PFSK-1 (cell line): ENCODE measurements around the gene IPCEF1.

Experiments used
- FOXP2 ChIP-seq: optimal IDR thresholded peaks from 2 replicates; pipeline ENCODE3; 2011; ENCODE audit warnings: borderline replicate concordance, control low read depth, inconsistent platforms; ENCODE audit not compliant: insufficient read depth; ENCODE audit errors: extremely low read length, extremely low read depth
- POLR2AphosphoS5 ChIP-seq: IDR thresholded peaks from 2 replicates; pipeline ENCODE4 v1.6.1; 2012; ENCODE audit warnings: low read depth, mild to moderate bottlenecking, control low read depth, low read length, moderate library complexity
- SIN3A ChIP-seq: IDR thresholded peaks from 2 replicates; pipeline ENCODE4 v1.6.1; 2012; ENCODE audit warnings: mild to moderate bottlenecking, low read length, moderate library complexity, borderline replicate concordance; ENCODE audit not compliant: insufficient read depth
- TAF1 ChIP-seq: IDR thresholded peaks from 2 replicates; pipeline ENCODE4 v1.6.1; 2012; ENCODE audit warnings: low read length, control low read depth, borderline replicate concordance; ENCODE audit not compliant: insufficient read depth
- TF ChIP-seq, protein P1 (sequence below), 2 experiments: IDR thresholded peaks; 2 replicates each; pipeline versions ENCODE4 v1.6.1 to v1.8.0; 2011 to 2012; ENCODE audit warnings: low read depth in 2 of 2, low read length in 2 of 2, control low read depth in 1 of 2, inconsistent platforms in 1 of 2, mild to moderate bottlenecking in 1 of 2, moderate library complexity in 1 of 2; ENCODE audit not compliant: insufficient read depth in 1 of 2

IPCEF1 gene

DNA sequence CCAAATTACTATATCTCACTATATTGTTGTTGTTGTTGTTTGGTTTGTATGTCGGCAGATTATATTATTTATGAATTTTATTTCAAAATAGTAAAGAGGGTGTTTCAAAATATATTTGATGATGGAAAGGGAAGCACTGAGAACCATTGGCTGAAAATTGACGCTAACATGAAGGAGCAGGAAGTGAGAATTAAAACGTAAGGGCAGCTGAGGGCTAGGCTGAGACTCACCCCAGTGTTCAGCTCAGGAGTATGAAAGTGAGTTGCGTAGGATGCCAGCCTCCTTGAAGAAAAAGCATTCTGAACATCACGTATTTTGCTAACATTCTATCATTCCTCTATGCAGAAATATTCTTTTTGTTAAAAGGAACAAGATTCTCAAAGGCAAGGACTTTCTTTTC, 10.7 kb upstream of the IPCEF1 start:
- TF ChIP-seq, protein P1, sequence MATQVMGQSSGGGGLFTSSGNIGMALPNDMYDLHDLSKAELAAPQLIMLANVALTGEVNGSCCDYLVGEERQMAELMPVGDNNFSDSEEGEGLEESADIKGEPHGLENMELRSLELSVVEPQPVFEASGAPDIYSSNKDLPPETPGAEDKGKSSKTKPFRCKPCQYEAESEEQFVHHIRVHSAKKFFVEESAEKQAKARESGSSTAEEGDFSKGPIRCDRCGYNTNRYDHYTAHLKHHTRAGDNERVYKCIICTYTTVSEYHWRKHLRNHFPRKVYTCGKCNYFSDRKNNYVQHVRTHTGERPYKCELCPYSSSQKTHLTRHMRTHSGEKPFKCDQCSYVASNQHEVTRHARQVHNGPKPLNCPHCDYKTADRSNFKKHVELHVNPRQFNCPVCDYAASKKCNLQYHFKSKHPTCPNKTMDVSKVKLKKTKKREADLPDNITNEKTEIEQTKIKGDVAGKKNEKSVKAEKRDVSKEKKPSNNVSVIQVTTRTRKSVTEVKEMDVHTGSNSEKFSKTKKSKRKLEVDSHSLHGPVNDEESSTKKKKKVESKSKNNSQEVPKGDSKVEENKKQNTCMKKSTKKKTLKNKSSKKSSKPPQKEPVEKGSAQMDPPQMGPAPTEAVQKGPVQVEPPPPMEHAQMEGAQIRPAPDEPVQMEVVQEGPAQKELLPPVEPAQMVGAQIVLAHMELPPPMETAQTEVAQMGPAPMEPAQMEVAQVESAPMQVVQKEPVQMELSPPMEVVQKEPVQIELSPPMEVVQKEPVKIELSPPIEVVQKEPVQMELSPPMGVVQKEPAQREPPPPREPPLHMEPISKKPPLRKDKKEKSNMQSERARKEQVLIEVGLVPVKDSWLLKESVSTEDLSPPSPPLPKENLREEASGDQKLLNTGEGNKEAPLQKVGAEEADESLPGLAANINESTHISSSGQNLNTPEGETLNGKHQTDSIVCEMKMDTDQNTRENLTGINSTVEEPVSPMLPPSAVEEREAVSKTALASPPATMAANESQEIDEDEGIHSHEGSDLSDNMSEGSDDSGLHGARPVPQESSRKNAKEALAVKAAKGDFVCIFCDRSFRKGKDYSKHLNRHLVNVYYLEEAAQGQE (IDR thresholded peaks at IDR 0.05; ENCODE audit: insufficient read depth in 1 of 2, low read depth in 2 of 2, low read length in 2 of 2), result no peak

DNA sequence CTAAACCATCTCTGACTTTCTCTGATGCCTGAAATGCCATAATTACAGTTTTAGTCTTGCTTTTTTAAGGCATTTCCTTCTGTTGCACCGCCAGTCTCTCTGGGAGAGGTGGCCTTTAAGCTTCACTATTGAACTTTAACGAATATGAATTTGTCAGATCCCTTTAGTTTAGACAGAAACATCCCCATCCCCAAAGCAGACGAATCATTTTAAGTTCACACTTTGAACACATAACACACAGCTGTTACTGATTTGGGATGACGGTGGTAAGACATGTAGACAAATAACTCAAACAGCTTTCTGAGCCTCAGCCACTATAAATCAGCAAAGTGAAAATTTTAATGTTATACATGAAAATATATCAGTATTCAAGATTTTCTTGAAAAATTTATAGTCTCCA, 7.2 kb upstream of the IPCEF1 start:
- TF ChIP-seq, protein P1 (IDR thresholded peaks at IDR 0.05; ENCODE audit: insufficient read depth in 1 of 2, low read depth in 2 of 2, low read length in 2 of 2), result no peak
- TF ChIP-seq TAF1, result no peak
- no peak for TF ChIP-seq SIN3A
- no peak for TF ChIP-seq FOXP2
- TF ChIP-seq POLR2AphosphoS5, result no peak

DNA sequence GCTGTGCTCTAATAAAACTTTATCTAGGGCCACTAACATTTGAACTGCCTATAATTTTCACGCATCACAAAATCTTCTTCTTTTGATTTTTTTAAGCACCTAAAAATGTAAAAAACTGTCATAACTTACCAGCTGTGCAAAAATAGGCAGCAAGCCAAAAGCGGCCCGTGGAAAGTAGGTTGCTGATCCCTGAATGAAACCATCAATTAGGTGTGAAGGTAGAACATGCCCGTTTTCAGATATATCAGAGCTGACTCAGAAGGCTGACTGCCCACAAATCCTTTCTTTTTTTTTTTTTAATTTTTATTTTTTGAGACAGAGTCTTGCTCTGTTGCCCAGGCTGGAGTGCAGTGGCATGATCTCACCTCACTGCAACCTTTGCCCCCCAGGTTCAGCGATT, 4.9 kb upstream of the IPCEF1 start:
- TF ChIP-seq, protein P1 (IDR thresholded peaks at IDR 0.05; ENCODE audit: insufficient read depth in 1 of 2, low read depth in 2 of 2, low read length in 2 of 2), result no peak

DNA sequence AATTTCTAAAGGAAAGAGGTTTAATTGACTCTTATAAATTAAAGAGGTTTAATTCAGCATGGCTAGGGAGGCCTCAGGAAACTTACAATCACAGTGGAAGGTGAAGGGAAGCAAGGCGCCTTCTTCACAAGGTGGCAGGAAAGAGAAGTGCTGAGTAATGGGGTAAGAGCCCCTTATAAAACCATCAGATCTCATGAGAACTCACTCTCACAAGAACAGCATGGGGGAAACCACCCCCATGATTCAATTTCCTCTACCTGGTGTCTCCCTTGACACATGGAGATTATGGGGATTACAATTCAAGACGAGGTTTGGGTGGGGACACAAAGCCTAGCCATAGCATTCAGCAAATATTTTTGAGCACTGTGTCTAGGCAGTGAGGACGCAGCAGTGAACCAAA, 3.9 kb upstream of the IPCEF1 start:
- no peak for TF ChIP-seq POLR2AphosphoS5
- TF ChIP-seq SIN3A, result no peak
- TF ChIP-seq TAF1, result no peak
- TF ChIP-seq, protein P1 (IDR thresholded peaks at IDR 0.05; ENCODE audit: insufficient read depth in 1 of 2, low read depth in 2 of 2, low read length in 2 of 2), result no peak
- no peak for TF ChIP-seq FOXP2

DNA sequence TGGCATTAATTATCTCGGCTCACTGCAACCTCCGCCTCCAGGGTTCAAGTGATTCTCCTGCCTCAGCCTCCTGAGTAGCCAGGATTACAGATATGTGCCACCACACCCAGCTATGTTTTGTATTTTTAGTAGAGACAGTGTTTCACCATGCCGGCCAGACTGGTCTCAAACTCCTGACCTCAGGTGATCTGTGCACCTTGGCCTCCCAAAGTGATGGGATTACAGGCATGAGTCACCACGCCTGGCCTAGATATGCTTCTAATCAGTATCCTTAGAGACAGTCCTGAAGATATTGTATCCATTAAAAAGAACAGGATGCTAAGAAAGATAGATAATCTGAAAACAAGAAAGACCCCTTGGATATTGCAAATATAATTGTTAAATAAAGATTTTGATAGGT, 3.1 kb upstream of the IPCEF1 start:
- TF ChIP-seq, protein P1 (IDR thresholded peaks at IDR 0.05; ENCODE audit: insufficient read depth in 1 of 2, low read depth in 2 of 2, low read length in 2 of 2), result no peak
- TF ChIP-seq TAF1, result no peak
- no peak for TF ChIP-seq SIN3A
- no peak for TF ChIP-seq FOXP2
- no peak for TF ChIP-seq POLR2AphosphoS5
